ENCODE data around the gene ADARB2.

The ADARB2 gene

GRCh38 chr10:1272079-1272776, 465.1 kb downstream of the ADARB2 start:
- H3K4me2 ChIP-seq, result no peak overlapping the region
- H3K27me3 ChIP-seq (ENCODE audit: insufficient read depth, low read depth), result no peaks in the 10 kb centered on the region
- no peak overlapping the region for H3K27ac ChIP-seq
- no peak overlapping the region for H3K9ac ChIP-seq
- no peaks in the 10 kb centered on the region for H3K36me3 ChIP-seq (ENCODE audit: insufficient read depth)
- no peaks in the 10 kb centered on the region for H4K20me1 ChIP-seq (ENCODE audit: insufficient read depth)
- no peaks in the 10 kb centered on the region for H3K4me1 ChIP-seq (ENCODE audit: low read depth, poor library complexity, severe bottlenecking)
- TF ChIP-seq CTCF (conservative IDR thresholded peaks at IDR 0.05; ENCODE audit: low read depth, low read length), result no peak
- H3K4me3 ChIP-seq (IDR thresholded peaks at IDR 0.05; ENCODE audit: insufficient read depth, low read depth, low read length), result no peak overlapping the region
- no peaks in the 10 kb centered on the region for H3K79me2 ChIP-seq (ENCODE audit: insufficient read depth, low read depth)
- H2AFZ ChIP-seq (ENCODE audit: low read depth), result no peak overlapping the region

- H2AFZ ChIP-seq (ENCODE audit: low read depth), result no peak overlapping the region
- no peak overlapping the region for H3K27ac ChIP-seq
- H3K79me2 ChIP-seq (ENCODE audit: insufficient read depth, low read depth), result no peaks in the 10 kb centered on the region
- H3K36me3 ChIP-seq (ENCODE audit: insufficient read depth), result no peaks in the 10 kb centered on the region
- no peaks in the 10 kb centered on the region for H3K4me1 ChIP-seq (ENCODE audit: low read depth, poor library complexity, severe bottlenecking)
- H4K20me1 ChIP-seq (ENCODE audit: insufficient read depth), result no peaks in the 10 kb centered on the region
- H3K27me3 ChIP-seq (ENCODE audit: insufficient read depth, low read depth), result no peaks in the 10 kb centered on the region
- no peak overlapping the region for H3K9ac ChIP-seq
- TF ChIP-seq CTCF (conservative IDR thresholded peaks at IDR 0.05; ENCODE audit: low read depth, low read length), result no peak
- no peak overlapping the region for H3K4me2 ChIP-seq
- no peak overlapping the region for H3K4me3 ChIP-seq (IDR thresholded peaks at IDR 0.05; ENCODE audit: insufficient read depth, low read depth, low read length)
Observed at GRCh38 chr10:1270906-1271305, 466.4 kb downstream of the ADARB2 start.

- H3K79me2 ChIP-seq (ENCODE audit: insufficient read depth, low read depth), result no peaks in the 10 kb centered on the region
- H3K27ac ChIP-seq, result no peak overlapping the region
- TF ChIP-seq CTCF (conservative IDR thresholded peaks at IDR 0.05; ENCODE audit: low read depth, low read length), result no peak
Observed at GRCh38 chr10:1270490-1270889, 466.8 kb downstream of the ADARB2 start.

GRCh38 chr10:1268831-1269230, 468.5 kb downstream of the ADARB2 start:
- no peak for TF ChIP-seq CTCF (conservative IDR thresholded peaks at IDR 0.05; ENCODE audit: low read depth, low read length)

More at GRCh38 chr10:1270490-1270889, 466.8 kb downstream of the ADARB2 start:
- H3K4me1 ChIP-seq (ENCODE audit: low read depth, poor library complexity, severe bottlenecking), result no peaks in the 10 kb centered on the region
- no peak overlapping the region for H3K4me2 ChIP-seq
- no peaks in the 10 kb centered on the region for H3K27me3 ChIP-seq (ENCODE audit: insufficient read depth, low read depth)
- no peaks in the 10 kb centered on the region for H3K36me3 ChIP-seq (ENCODE audit: insufficient read depth)
- no peak overlapping the region for H3K4me3 ChIP-seq (IDR thresholded peaks at IDR 0.05; ENCODE audit: insufficient read depth, low read depth, low read length)
- no peak overlapping the region for H2AFZ ChIP-seq (ENCODE audit: low read depth)
- H3K9ac ChIP-seq, result no peak overlapping the region
- no peaks in the 10 kb centered on the region for H4K20me1 ChIP-seq (ENCODE audit: insufficient read depth)

More at GRCh38 chr10:1268831-1269230, 468.5 kb downstream of the ADARB2 start:
- Histone ChIP-seq H3K9ac (no peak overlapping the region), H3K4me3 (IDR thresholded peaks at IDR 0.05; ENCODE audit: insufficient read depth, low read depth, low read length) (no peak overlapping the region), H3K27ac (no peak overlapping the region), H3K36me3 (ENCODE audit: insufficient read depth) (no peaks in the 10 kb centered on the region), H2AFZ (ENCODE audit: low read depth) (no peak overlapping the region), H3K27me3 (ENCODE audit: insufficient read depth, low read depth) (no peaks in the 10 kb centered on the region), H3K4me2 (no peak overlapping the region), H3K4me1 (ENCODE audit: low read depth, poor library complexity, severe bottlenecking) (no peaks in the 10 kb centered on the region), H4K20me1 (ENCODE audit: insufficient read depth) (no peaks in the 10 kb centered on the region), H3K79me2 (ENCODE audit: insufficient read depth, low read depth) (no peaks in the 10 kb centered on the region)
